Esophagus squamous epithelium (tissue), 5 donors: ENCODE measurements around the gene TOP2B. TPM values are rescaled to one million over a fixed set of nuclear protein-coding genes. Genes with fewer than 3 reads are reported as not detected.

Experiments
- DNase-seq: peaks from one replicate; lab custom pipeline; 2025; lab: John Stamatoyannopoulos, UW
- H3K27ac ChIP-seq, 4 donors: fragments of 200-600 bp; sonication (generic); one replicate each; pipeline ENCODE4 v1.5.1; 2016 to 2019; ENCODE audit warnings: mild to moderate bottlenecking in 1 of 4
- H3K27me3 ChIP-seq, 4 donors: fragments of 200-600 bp; sonication (generic); 1 replicate in 3 of 4; 2 replicates in 1 of 4; pipeline versions ENCODE4 v1.5.1 to v1.6.0; 2017 to 2021; ENCODE audit warnings: antibody characterized with exemption in 1 of 4
- H3K36me3 ChIP-seq, 3 donors: fragments of 200-600 bp; sonication (generic); one replicate each; pipeline ENCODE4 v1.5.1; 2016 to 2019
- H3K4me1 ChIP-seq, 3 donors: fragments of 200-600 bp; sonication (generic); one replicate each; pipeline ENCODE4 v1.5.1; 2017 to 2019
- H3K4me3 ChIP-seq, 4 donors: fragments of 200-600 bp; sonication (generic); 1 replicate in 3 of 4; 2 replicates in 1 of 4; pipeline ENCODE4 v1.5.1; 2016 to 2019; ENCODE audit warnings: mild to moderate bottlenecking in 2 of 4, moderate library complexity in 1 of 4
- H3K9me3 ChIP-seq, 3 donors: fragments of 200-600 bp; sonication (generic); one replicate each; pipeline ENCODE4 v1.5.1; 2016 to 2019
- CTCF ChIP-seq, 6 experiments: fragments of 450-650 bp in 4 of 6; fragments of 200-600 bp in 2 of 6; sonication (generic) in 2 of 6; IDR thresholded peaks; one replicate each; pipeline ENCODE4 v1.5.1; 2016 to 2019; ENCODE audit warnings: antibody characterized with exemption in 6 of 6, mild to moderate bottlenecking in 4 of 6, moderate library complexity in 4 of 6
- POLR2A ChIP-seq, 4 donors: fragments of 450-650 bp; IDR thresholded peaks; one replicate each; pipeline ENCODE4 v1.6.1; 2017; ENCODE audit warnings: antibody characterized with exemption in 4 of 4, mild to moderate bottlenecking in 4 of 4, moderate library complexity in 3 of 4
- WGBS, 2 donors: methylation state at CpG; one replicate each; pipeline ENCODE4 v1.1.5; 2018; 5-methylcytosine and 5-hydroxymethylcytosine counted together
- intact Hi-C: fragments of 100-400 bp; cut with DNase I; formaldehyde crosslinking; loops from one replicate; pipeline ENCODE4 v1.15.0; 2022
- total RNA-seq, 4 donors: library from RNA; depleted of rRNA; stranded (reverse); fragments of >200 nt; gene quantifications; one replicate each; pipeline ENCODE4 v1.1.0, GENCODE V29; 2016
- donor health status: DM: yes; HTN: yes; CAD: no.

Gene TOP2B
- total RNA-seq, 4 donors from 2014 or later = 47.6 to 89.8 (median 67.4) TPM

- no peak overlapping the region for H3K27ac ChIP-seq
- 87 to 95% methylated on average over 3 of the region's 3 CpGs for WGBS, 2 donors
- no peaks in the 10 kb centered on the region for H3K27me3 ChIP-seq
- DNase-seq = no peak
- TF ChIP-seq POLR2A (IDR thresholded peaks at IDR 0.05) = no peak
- H3K36me3 ChIP-seq = peaks cover 0 to 52% (median 0%) of the 10 kb centered on the region in 3 donors
- no peak overlapping the region for H3K4me3 ChIP-seq
- intact Hi-C loops = no loop called here
- no peaks in the 10 kb centered on the region for H3K4me1 ChIP-seq
- H3K9me3 ChIP-seq = no peaks in the 10 kb centered on the region
Measured at GRCh38 chr3:25581823-25582222, 82.9 kb downstream of the TOP2B start.

GRCh38 chr3:25581335-25581734 is 83.4 kb downstream of the TOP2B start:
- TF ChIP-seq CTCF (IDR thresholded peaks at IDR 0.05) = no peak
- TF ChIP-seq POLR2A (IDR thresholded peaks at IDR 0.05) = no peak
- DNase-seq = no peak
- WGBS, 2 donors = 78 to 86% methylated on average over 6 of the region's 7 CpGs

GRCh38 chr3:25580534-25580933 is 84.2 kb downstream of the TOP2B start:
- intact Hi-C loops = no loop called here
- Histone ChIP-seq H3K4me1 (no peaks in the 10 kb centered on the region), H3K9me3 (no peaks in the 10 kb centered on the region), H3K27me3 (no peaks in the 10 kb centered on the region), H3K27ac (no peak overlapping the region), H3K4me3 (no peak overlapping the region), H3K36me3 (peaks cover 0 to 61% (median 0%) of the 10 kb centered on the region in 3 donors)
- WGBS, 2 donors = 86 to 91% methylated on average over 6 to 8 of the region's 8 CpGs
- DNase-seq = no peak
- TF ChIP-seq POLR2A (IDR thresholded peaks at IDR 0.05) = no peak
- no peak for TF ChIP-seq CTCF (IDR thresholded peaks at IDR 0.05)

More at GRCh38 chr3:25581335-25581734, 83.4 kb downstream of the TOP2B start:
- Histone ChIP-seq H3K27ac (no peak overlapping the region), H3K4me1 (no peaks in the 10 kb centered on the region), H3K27me3 (no peaks in the 10 kb centered on the region), H3K4me3 (no peak overlapping the region), H3K36me3 (peaks cover 0 to 56% (median 0%) of the 10 kb centered on the region in 3 donors), H3K9me3 (no peaks in the 10 kb centered on the region)
- intact Hi-C loops = no loop called here

- H3K27ac ChIP-seq = no peak overlapping the region
- TF ChIP-seq CTCF (IDR thresholded peaks at IDR 0.05) (no peak), POLR2A (IDR thresholded peaks at IDR 0.05) (no peak)
- H3K4me3 ChIP-seq = no peak overlapping the region
- DNase-seq = no peak
- H3K27me3 ChIP-seq = no peaks in the 10 kb centered on the region
- intact Hi-C loops = no loop called here
- H3K4me1 ChIP-seq = peaks cover 0 to 7% (median 3%) of the 10 kb centered on the region in 3 donors
- no peaks in the 10 kb centered on the region for H3K9me3 ChIP-seq
- 93 to 97% methylated on average over 9 to 10 of the region's 10 CpGs for WGBS, 2 donors
- peaks cover 0 to 60% (median 0%) of the 10 kb centered on the region in 3 donors for H3K36me3 ChIP-seq
Measured at GRCh38 chr3:25578059-25578458, 86.6 kb downstream of the TOP2B start.

- TF ChIP-seq CTCF (IDR thresholded peaks at IDR 0.05) = no peak
- no peaks in the 10 kb centered on the region for H3K9me3 ChIP-seq
- H3K27ac ChIP-seq = no peak overlapping the region
- peaks cover 0 to 9% (median 3%) of the 10 kb centered on the region in 3 donors for H3K4me1 ChIP-seq
- no peak for DNase-seq
- intact Hi-C loops = no loop called here
- no peak overlapping the region for H3K4me3 ChIP-seq
- peaks cover 0 to 57% (median 0%) of the 10 kb centered on the region in 3 donors for H3K36me3 ChIP-seq
- H3K27me3 ChIP-seq = no peaks in the 10 kb centered on the region
- 77 to 83% methylated on average over 11 to 15 of the region's 15 CpGs for WGBS, 2 donors
Measured at GRCh38 chr3:25576831-25577454, 87.8 kb downstream of the TOP2B start.
